Cardiac fibroblast (primary cell): ENCODE results near the gene SPAG4.

Experiments
- DNase-seq, 2 donors: peaks; one replicate each; pipeline versions ENCODE4 v3.0.0 to v3.0.0-alpha.2; 2010; ENCODE audit warnings: low read depth in 2 of 2
- H3K4me3 ChIP-seq, 2 donors: replicated peaks in 1 of 2; 1 replicate in 1 of 2; 2 replicates in 1 of 2; pipeline ENCODE4 v1.5.1; 2011; ENCODE audit warnings: low read depth in 2 of 2, low read length in 2 of 2, mild to moderate bottlenecking in 2 of 2, moderate library complexity in 1 of 2
- TF ChIP-seq, protein P1 (sequence below): IDR thresholded peaks from one replicate; pipeline ENCODE4 v1.5.1; 2011; ENCODE audit warnings: low read depth, mild to moderate bottlenecking, low read length, inconsistent platforms

Gene SPAG4

DNA sequence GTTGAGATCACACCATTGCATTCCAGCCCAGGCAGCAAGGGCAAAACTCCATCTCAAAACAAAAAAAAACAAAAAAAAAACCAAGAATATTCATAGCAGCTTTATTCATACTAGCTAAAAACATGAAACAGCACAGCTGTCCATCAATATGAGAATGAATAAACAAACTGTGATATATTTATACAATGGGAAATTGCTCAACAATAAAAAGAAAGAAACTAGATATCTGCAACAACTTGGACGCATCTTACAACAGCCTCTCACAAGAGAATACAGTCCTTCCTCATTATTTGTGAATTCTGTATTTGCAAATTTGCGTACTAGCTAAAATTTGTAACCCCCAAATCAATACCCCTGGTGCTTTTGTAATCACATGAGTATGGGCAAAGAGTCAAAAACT lies 28.2 kb upstream of the SPAG4 start:
- DNase-seq = no peak
- TF ChIP-seq, protein P1, sequence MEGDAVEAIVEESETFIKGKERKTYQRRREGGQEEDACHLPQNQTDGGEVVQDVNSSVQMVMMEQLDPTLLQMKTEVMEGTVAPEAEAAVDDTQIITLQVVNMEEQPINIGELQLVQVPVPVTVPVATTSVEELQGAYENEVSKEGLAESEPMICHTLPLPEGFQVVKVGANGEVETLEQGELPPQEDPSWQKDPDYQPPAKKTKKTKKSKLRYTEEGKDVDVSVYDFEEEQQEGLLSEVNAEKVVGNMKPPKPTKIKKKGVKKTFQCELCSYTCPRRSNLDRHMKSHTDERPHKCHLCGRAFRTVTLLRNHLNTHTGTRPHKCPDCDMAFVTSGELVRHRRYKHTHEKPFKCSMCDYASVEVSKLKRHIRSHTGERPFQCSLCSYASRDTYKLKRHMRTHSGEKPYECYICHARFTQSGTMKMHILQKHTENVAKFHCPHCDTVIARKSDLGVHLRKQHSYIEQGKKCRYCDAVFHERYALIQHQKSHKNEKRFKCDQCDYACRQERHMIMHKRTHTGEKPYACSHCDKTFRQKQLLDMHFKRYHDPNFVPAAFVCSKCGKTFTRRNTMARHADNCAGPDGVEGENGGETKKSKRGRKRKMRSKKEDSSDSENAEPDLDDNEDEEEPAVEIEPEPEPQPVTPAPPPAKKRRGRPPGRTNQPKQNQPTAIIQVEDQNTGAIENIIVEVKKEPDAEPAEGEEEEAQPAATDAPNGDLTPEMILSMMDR = no peak
- H3K4me3 ChIP-seq = no peak overlapping the region

- TF ChIP-seq, protein P1 = no peak
- no peak for DNase-seq
- no peak overlapping the region for H3K4me3 ChIP-seq
Observed at GRCh38 chr20:35588397-35588796, 27.2 kb upstream of the SPAG4 start.

DNA sequence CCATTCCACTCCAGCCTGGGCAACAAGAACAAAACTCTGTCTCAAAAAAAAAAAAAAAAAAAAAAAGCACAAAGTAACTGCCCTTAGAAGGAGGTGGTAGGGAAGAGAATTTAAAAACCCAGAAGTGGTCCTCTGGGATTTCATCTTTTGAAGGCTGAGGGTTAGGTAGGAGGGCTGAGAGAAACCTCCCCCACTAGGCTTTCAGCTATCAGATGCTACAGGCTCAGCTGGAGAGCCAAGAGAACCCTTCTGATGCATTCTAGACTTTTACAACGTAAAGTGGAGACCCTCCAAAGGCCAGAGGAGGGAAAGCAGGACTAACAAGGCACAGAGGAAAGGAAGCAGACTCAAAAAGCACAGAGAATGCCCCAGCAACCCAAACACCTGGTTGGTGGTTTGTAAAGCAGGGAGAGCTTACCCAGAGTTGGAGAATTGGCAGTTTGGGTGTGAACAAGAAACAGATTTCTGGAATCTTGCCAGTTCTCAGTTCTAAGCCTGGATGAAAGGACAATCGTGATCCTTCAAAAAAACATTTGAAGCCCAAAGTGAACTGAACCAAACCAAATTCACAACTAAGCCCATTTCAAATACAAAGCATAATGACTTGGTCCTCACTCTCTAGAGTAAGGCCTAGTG lies 23.2 kb upstream of the SPAG4 start:
- no peak overlapping the region for H3K4me3 ChIP-seq
- DNase-seq = no peak
- TF ChIP-seq, protein P1 = no peak

DNA sequence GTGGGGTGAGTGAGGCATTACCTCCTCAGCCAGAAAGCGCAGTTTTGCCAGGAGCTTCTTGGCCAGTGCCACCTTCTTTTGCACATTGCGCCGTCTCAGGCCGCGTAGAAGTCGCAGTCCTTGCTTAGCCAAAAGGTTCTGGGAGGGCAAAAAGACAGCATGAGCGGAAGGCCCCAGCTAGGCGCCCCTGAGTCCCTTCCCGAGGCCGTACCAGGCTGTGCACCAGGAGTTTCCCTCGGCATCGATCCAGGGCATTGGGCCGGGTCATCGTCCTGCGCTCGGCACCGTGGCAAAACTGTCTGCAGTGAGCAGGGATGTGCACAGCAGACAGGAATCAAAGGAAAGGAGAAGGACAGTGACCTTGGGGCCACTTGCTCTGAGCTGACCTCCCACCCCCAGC lies 20.2 kb upstream of the SPAG4 start:
- DNase-seq = no peak

GRCh38 chr20:35595901-35596300 lies 19.7 kb upstream of the SPAG4 start:
- DNase-seq = no peak
- H3K4me3 ChIP-seq = no peak overlapping the region
- TF ChIP-seq, protein P1 = no peak

More for the DNA sequence above, 20.2 kb upstream of the SPAG4 start:
- TF ChIP-seq, protein P1 = no peak
- no peak overlapping the region for H3K4me3 ChIP-seq

GRCh38 chr20:35597186-35597585 lies 18.4 kb upstream of the SPAG4 start:
- H3K4me3 ChIP-seq = no peak overlapping the region
- TF ChIP-seq, protein P1 = no peak
- no peak for DNase-seq

DNA sequence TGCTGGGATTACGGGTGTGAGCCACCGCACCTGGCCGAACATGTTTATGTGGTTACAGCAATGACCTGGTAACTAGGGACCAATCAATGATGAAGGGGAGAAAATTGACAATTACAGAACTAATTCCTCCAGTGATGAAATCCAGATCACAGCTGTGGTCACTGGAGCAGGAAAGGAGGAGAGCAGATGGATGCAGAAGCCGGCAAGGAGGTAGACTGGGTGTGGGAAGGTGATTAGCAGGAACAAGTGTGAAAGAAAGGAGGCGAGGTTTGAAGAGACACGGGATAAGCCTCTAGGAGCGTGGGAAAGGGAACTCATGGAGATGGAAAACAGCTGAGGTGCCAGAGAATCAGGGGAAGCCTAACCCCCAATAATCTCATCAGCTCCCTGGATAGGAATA lies 17.2 kb upstream of the SPAG4 start:
- no peak for DNase-seq
- TF ChIP-seq, protein P1 = no peak
- H3K4me3 ChIP-seq = no peak overlapping the region
